Activated CD8-positive, alpha-beta T cell treated with anti-CD3 and anti-CD28 coated beads for 36 hours (primary cell): ENCODE measurements around the gene OSBPL8. TPM values are rescaled to one million over a fixed set of nuclear protein-coding genes. Genes with fewer than 3 reads are reported as not detected.
"Not testable (repeated sequence)": the region's sequence is repeated elsewhere in the genome, so short reads cannot be mapped to it uniquely, and the experiment has no call there.

Experiments used
- ATAC-seq: fragments of 200-7000 bp; cut with Tn5 transposase; one replicate; pipeline ENCODE4 v1.10.0; 2021; ENCODE audit warnings: mild to moderate bottlenecking, moderate library complexity
- CTCF ChIA-PET: fragments of 350-600 bp; sonication (Branson Sonifier 250); formaldehyde crosslinking; loops from one replicate; lab custom pipeline; 2021; ENCODE audit warnings: antibody characterized with exemption; lab: Charles Lee
- POLR2A ChIA-PET: fragments of 350-600 bp; sonication (Branson Sonifier 250); formaldehyde crosslinking; loops from one replicate; lab custom pipeline; 2021; ENCODE audit warnings: antibody characterized with exemption; lab: Charles Lee
- DNase-seq: peaks from one replicate; pipeline ENCODE4 v3.0.0-alpha.2; 2020
- H3K27ac Mint-ChIP-seq: one replicate; pipeline ENCODE4 v1.8.0; 2021; ENCODE audit warnings: mild to moderate bottlenecking, mixed read lengths
- H3K27me3 Mint-ChIP-seq: one replicate; pipeline ENCODE4 v1.8.0; 2021; ENCODE audit warnings: mixed read lengths
- H3K36me3 Mint-ChIP-seq: one replicate; pipeline ENCODE4 v1.8.0; 2021; ENCODE audit warnings: low read depth, mixed read lengths
- H3K4me1 Mint-ChIP-seq: one replicate; pipeline ENCODE4 v1.8.0; 2021; ENCODE audit warnings: low read depth, mixed read lengths
- H3K4me3 Mint-ChIP-seq: one replicate; pipeline ENCODE4 v1.8.0; 2021; ENCODE audit warnings: mild to moderate bottlenecking, moderate library complexity, mixed read lengths
- H3K9me3 Mint-ChIP-seq: one replicate; pipeline ENCODE4 v1.8.0; 2021; ENCODE audit warnings: mixed read lengths
- intact Hi-C: fragments of 100-400 bp; cut with micrococcal nuclease; formaldehyde crosslinking; loops from one replicate; pipeline ENCODE4 v1.10.0; 2022
- total RNA-seq, 2 experiments: library from RNA; stranded (reverse); gene quantifications; one replicate each; pipeline ENCODE4 v1.2.3, GENCODE V29; 2021
- TF ChIP-seq, protein P1 (sequence below): fragments of 200-600 bp; IDR thresholded peaks from one replicate; pipeline ENCODE4 v1.8.0; 2022; ENCODE audit warnings: antibody characterized with exemption, mild to moderate bottlenecking

The OSBPL8 gene
- total RNA-seq, 2 experiments from 2014 or later: 81.1 to 85.6 TPM

DNA sequence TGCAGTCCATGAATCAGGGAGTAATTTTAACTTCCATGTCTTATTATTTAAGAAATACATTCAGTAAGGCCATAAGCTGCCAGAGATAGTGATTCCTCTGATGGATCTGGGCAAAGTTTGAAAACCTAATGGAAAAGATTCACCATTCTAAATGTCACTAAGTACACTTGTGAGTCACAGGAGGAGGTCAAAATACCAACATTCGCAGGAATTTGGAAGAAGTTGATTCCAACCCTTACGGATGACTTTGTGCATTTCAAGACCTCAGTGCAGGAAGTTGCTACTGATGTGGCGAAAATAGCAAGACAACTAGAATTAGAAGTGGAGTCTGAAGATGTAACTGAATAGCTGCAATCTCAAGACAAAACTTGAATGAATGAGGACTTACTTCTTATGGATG lies 69.8 kb downstream of the OSBPL8 start:
- TF ChIP-seq, protein P1, sequence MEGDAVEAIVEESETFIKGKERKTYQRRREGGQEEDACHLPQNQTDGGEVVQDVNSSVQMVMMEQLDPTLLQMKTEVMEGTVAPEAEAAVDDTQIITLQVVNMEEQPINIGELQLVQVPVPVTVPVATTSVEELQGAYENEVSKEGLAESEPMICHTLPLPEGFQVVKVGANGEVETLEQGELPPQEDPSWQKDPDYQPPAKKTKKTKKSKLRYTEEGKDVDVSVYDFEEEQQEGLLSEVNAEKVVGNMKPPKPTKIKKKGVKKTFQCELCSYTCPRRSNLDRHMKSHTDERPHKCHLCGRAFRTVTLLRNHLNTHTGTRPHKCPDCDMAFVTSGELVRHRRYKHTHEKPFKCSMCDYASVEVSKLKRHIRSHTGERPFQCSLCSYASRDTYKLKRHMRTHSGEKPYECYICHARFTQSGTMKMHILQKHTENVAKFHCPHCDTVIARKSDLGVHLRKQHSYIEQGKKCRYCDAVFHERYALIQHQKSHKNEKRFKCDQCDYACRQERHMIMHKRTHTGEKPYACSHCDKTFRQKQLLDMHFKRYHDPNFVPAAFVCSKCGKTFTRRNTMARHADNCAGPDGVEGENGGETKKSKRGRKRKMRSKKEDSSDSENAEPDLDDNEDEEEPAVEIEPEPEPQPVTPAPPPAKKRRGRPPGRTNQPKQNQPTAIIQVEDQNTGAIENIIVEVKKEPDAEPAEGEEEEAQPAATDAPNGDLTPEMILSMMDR: no peak
- H3K36me3 Mint-ChIP-seq: peaks cover 34% of the 10 kb centered on the region
- ChIA-PET CTCF (interaction anchor here (1.4 kb wide), 1 partner anchor 97 kb away, joined by 4 read pairs; no protein-coding TSS in a partner anchor), POLR2A (no interaction called here)
- ATAC-seq (no peak), DNase-seq (no peak)
- no peak overlapping the region for H3K4me3 Mint-ChIP-seq
- H3K27ac Mint-ChIP-seq: no peak overlapping the region
- H3K4me1 Mint-ChIP-seq: peaks cover 34% of the 10 kb centered on the region
- intact Hi-C loops: no loop called here
- H3K27me3 Mint-ChIP-seq: no peaks in the 10 kb centered on the region
- H3K9me3 Mint-ChIP-seq: peaks cover 14% of the 10 kb centered on the region

- Mint-ChIP-seq H3K27ac (no peak overlapping the region), H3K36me3 (peaks cover 24% of the 10 kb centered on the region), H3K4me1 (peaks cover 29% of the 10 kb centered on the region), H3K4me3 (no peak overlapping the region), H3K27me3 (no peaks in the 10 kb centered on the region), H3K9me3 (no peaks in the 10 kb centered on the region)
- CTCF ChIA-PET: no interaction called here
- ATAC-seq (no peak), DNase-seq (no peak)
- intact Hi-C loops: no loop called here
- POLR2A ChIA-PET: interaction anchor here (0.6 kb wide), 1 partner anchor 138 kb away, joined by 3 read pairs; the partner anchor contains the start of gene BBS10
- TF ChIP-seq, protein P1: no peak
These were observed 73.6 kb downstream of the OSBPL8 start for GRCh38 chr12:76486011-76486410.

GRCh38 chr12:76480796-76481195 lies 78.8 kb downstream of the OSBPL8 start:
- CTCF ChIA-PET: interaction anchor here (2.2 kb wide), 1 partner anchor 15 kb away, joined by 5 read pairs; no protein-coding TSS in a partner anchor
- Mint-ChIP-seq H3K27ac (peak overlapping the region; percentile 48), H3K4me3 (no peak overlapping the region)

DNA sequence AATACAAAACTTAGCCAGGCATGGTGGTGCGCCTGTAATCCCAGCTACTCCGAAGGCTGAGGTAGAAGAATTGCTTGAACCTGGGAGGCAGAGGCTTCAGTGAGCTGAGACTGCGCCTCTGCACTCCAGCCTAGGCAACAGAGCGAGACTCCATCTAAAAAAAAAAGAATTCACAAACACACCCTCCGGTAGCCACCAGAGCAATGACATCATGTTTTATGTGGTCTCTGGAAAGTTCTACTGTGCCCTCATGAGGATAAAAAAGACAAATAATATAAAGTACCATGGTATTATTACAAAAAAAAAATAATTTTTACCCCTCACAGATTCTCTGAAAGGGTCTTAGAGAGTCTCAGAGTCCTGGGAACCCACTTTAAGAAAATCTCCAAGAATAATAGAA lies 81.5 kb downstream of the OSBPL8 start:
- no peak for DNase-seq
- Mint-ChIP-seq H3K36me3 (peaks cover 15% of the 10 kb centered on the region), H3K4me3 (no peak overlapping the region), H3K27me3 (no peaks in the 10 kb centered on the region), H3K9me3 (no peaks in the 10 kb centered on the region), H3K27ac (no peak overlapping the region), H3K4me1 (peaks cover 7% of the 10 kb centered on the region)
- intact Hi-C loops: loop anchor here (10.0 kb wide), 1 partner anchor 77 kb away; the partner anchor contains the start of gene OSBPL8
- TF ChIP-seq, protein P1: no peak
- ChIA-PET CTCF (interaction anchor here (1.2 kb wide), 1 partner anchor 22 kb away, joined by 3 read pairs; no protein-coding TSS in a partner anchor), POLR2A (no interaction called here)
- ATAC-seq: no peak

More at GRCh38 chr12:76480796-76481195, 78.8 kb downstream of the OSBPL8 start:
- DNase-seq (no peak), ATAC-seq (no peak)
- H3K9me3 Mint-ChIP-seq: no peaks in the 10 kb centered on the region
- TF ChIP-seq, protein P1: no peak
- H3K36me3 Mint-ChIP-seq: peaks cover 20% of the 10 kb centered on the region
- POLR2A ChIA-PET: no interaction called here
- H3K4me1 Mint-ChIP-seq: peaks cover 4% of the 10 kb centered on the region
- intact Hi-C loops: no loop called here
- no peaks in the 10 kb centered on the region for H3K27me3 Mint-ChIP-seq

DNA sequence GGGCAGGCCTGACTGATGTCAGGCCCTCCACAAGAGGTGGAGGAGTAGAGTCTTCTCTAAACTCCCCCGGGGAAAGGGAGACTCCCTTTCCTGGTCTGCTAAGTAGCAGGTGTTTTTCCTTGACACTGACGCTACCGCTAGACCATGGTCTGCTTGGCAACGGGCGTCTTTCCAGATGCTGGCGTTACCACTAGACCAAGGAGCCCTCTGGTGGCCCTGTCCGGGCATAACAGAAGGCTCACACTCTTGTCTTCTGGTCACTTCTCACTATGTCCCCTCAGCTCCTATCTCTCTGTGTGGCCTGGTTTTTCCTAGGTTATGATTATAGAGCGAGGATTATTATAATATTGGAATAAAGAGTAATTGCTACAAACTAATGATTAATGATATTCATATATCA lies 86.7 kb downstream of the OSBPL8 start:
- CTCF ChIA-PET, ATAC-seq: not testable (repeated sequence)

More for the DNA sequence above, 86.7 kb downstream of the OSBPL8 start:
- H3K36me3 Mint-ChIP-seq, H3K9me3 Mint-ChIP-seq, H3K27me3 Mint-ChIP-seq, H3K27ac Mint-ChIP-seq, POLR2A ChIA-PET, H3K4me1 Mint-ChIP-seq, H3K4me3 Mint-ChIP-seq: not testable (repeated sequence)
- TF ChIP-seq, protein P1: peak; percentile 29
- intact Hi-C loops: loop anchor here (10.0 kb wide), 1 partner anchor 82 kb away; the partner anchor contains the start of gene OSBPL8
- DNase-seq: peak; percentile 32
